Measurements from ENCODE around the gene SSUH2. TPM values are rescaled to one million over a fixed set of nuclear protein-coding genes. Genes with fewer than 3 reads are reported as not detected.
"Not testable (repeated sequence)": the region's sequence is repeated elsewhere in the genome, so short reads cannot be mapped to it uniquely, and the experiment has no call there.

SSUH2 gene
- total RNA-seq, 4 donors from 2014 or later: 0.62 TPM; not detected in 3

- Histone ChIP-seq H3K27ac (no peak overlapping the region), H3K9me3 (no peaks in the 10 kb centered on the region), H3K27me3 (no peaks in the 10 kb centered on the region), H3K4me3 (no peak overlapping the region), H3K4me1 (peaks cover 15% of the 10 kb centered on the region), H3K36me3 (no peaks in the 10 kb centered on the region)
- DNase-seq (ENCODE audit: low spot score in 2 of 2): peak in 1 of 2 donors; percentile 70
- 34% methylated on average over 12 of the region's 12 CpGs for whole genome bisulfite sequencing
- TF ChIP-seq POLR2A (IDR thresholded peaks at IDR 0.05) (no peak), EP300 (IDR thresholded peaks at IDR 0.05) (no peak), POLR2AphosphoS5 (IDR thresholded peaks at IDR 0.05) (no peak)
- TF ChIP-seq, protein P1, sequence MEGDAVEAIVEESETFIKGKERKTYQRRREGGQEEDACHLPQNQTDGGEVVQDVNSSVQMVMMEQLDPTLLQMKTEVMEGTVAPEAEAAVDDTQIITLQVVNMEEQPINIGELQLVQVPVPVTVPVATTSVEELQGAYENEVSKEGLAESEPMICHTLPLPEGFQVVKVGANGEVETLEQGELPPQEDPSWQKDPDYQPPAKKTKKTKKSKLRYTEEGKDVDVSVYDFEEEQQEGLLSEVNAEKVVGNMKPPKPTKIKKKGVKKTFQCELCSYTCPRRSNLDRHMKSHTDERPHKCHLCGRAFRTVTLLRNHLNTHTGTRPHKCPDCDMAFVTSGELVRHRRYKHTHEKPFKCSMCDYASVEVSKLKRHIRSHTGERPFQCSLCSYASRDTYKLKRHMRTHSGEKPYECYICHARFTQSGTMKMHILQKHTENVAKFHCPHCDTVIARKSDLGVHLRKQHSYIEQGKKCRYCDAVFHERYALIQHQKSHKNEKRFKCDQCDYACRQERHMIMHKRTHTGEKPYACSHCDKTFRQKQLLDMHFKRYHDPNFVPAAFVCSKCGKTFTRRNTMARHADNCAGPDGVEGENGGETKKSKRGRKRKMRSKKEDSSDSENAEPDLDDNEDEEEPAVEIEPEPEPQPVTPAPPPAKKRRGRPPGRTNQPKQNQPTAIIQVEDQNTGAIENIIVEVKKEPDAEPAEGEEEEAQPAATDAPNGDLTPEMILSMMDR (IDR thresholded peaks at IDR 0.05): no peak
Observed at GRCh38 chr3:8658306-8659212, 14.0 kb upstream of the SSUH2 start.

DNA sequence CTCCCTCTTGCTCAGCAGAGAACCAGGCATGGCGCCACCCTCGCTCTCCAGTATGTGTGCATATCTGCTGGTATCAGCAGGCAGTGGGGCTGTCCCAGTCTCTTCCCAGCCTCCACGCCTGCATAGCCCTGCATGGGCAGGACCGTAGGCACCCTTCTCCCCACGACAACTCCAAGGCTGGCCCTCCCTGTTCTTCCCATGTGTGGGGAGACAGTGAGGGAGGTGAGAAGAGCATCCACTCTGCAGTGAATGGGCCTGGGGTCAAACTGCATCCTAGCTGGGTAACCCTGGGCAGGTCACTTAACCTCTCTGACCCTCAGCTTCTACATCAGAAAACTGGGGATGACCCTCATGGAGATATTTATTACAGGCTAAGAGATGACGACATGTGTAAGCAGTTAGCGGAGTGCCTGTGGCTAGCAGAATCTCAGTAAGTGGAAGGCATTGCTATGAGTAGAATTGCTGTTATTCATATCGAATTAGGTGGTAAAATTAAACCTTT is 13.3 kb upstream of the SSUH2 start:
- H3K27me3 ChIP-seq: no peaks in the 10 kb centered on the region
- H3K27ac ChIP-seq: no peak overlapping the region
- TF ChIP-seq, protein P1 (IDR thresholded peaks at IDR 0.05): no peak
- TF ChIP-seq EP300 (IDR thresholded peaks at IDR 0.05): no peak
- no peak for TF ChIP-seq POLR2A (IDR thresholded peaks at IDR 0.05)
- no peak for TF ChIP-seq POLR2AphosphoS5 (IDR thresholded peaks at IDR 0.05)
- H3K9me3 ChIP-seq: no peaks in the 10 kb centered on the region
- WGBS: 69% methylated on average over 7 of the region's 8 CpGs
- no peak for DNase-seq (ENCODE audit: low spot score in 2 of 2)
- no peak overlapping the region for H3K4me3 ChIP-seq
- peaks cover 11% of the 10 kb centered on the region for H3K4me1 ChIP-seq
- H3K36me3 ChIP-seq: no peaks in the 10 kb centered on the region

DNA sequence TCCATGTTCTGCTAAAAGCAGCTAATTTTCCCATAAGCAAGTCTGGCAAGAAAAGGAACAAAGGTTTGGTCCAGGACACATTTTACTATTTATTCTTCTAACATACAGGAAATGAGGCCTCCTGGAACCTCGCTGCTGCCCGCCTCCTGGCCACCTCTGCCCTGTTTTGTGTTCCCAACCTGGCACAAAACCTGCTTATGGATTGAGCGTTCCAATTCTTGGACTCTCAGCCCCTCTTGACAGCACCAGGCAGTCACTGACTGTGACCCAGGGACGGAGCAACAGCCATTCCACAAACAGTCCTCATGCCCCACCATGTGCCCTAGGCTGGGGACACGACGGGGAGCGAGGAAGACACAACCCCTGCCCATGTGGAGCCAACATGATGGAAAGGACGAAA is 11.6 kb upstream of the SSUH2 start:
- Histone ChIP-seq H3K9me3 (no peaks in the 10 kb centered on the region), H3K27ac (no peak overlapping the region), H3K4me3 (no peak overlapping the region), H3K36me3 (no peaks in the 10 kb centered on the region), H3K27me3 (no peaks in the 10 kb centered on the region), H3K4me1 (peaks cover 11% of the 10 kb centered on the region)
- 82% methylated on average over 8 of the region's 8 CpGs for WGBS
- no peak for TF ChIP-seq POLR2A (IDR thresholded peaks at IDR 0.05)
- TF ChIP-seq, protein P1 (IDR thresholded peaks at IDR 0.05): no peak
- TF ChIP-seq EP300 (IDR thresholded peaks at IDR 0.05): no peak
- no peak for TF ChIP-seq POLR2AphosphoS5 (IDR thresholded peaks at IDR 0.05)
- DNase-seq (ENCODE audit: low spot score in 2 of 2): no peak

- Histone ChIP-seq H3K27ac (no peak overlapping the region), H3K4me3 (no peak overlapping the region), H3K9me3 (no peaks in the 10 kb centered on the region), H3K27me3 (no peaks in the 10 kb centered on the region), H3K36me3 (no peaks in the 10 kb centered on the region), H3K4me1 (peaks cover 11% of the 10 kb centered on the region)
- DNase-seq (ENCODE audit: low spot score in 2 of 2): no peak
- no peak for TF ChIP-seq POLR2AphosphoS5 (IDR thresholded peaks at IDR 0.05)
- no peak for TF ChIP-seq POLR2A (IDR thresholded peaks at IDR 0.05)
- TF ChIP-seq, protein P1 (IDR thresholded peaks at IDR 0.05): no peak
- TF ChIP-seq EP300 (IDR thresholded peaks at IDR 0.05): no peak
- WGBS: 82% methylated on average over 9 of the region's 10 CpGs
Observed at GRCh38 chr3:8655387-8655835, 10.8 kb upstream of the SSUH2 start.

GRCh38 chr3:8654572-8655329 is 10.2 kb upstream of the SSUH2 start:
- not testable (repeated sequence) for H3K27me3 ChIP-seq; H3K9me3 ChIP-seq; H3K4me3 ChIP-seq; DNase-seq (ENCODE audit: low spot score in 2 of 2); H3K36me3 ChIP-seq; H3K27ac ChIP-seq
- H3K4me1 ChIP-seq: peaks cover 11% of the 10 kb centered on the region
- WGBS: 93% methylated on average over 5 of the region's 6 CpGs

All from suprapubic skin (tissue), 4 donors.